ENCODE measurements around the gene PHF21A. TPM values are rescaled to one million over a fixed set of nuclear protein-coding genes. Genes with fewer than 3 reads are reported as not detected.
"Not testable (repeated sequence)": the region's sequence is repeated elsewhere in the genome, so short reads cannot be mapped to it uniquely, and the experiment has no call there.

Gene PHF21A
- total and polyA plus RNA-seq, 2 donors = 24.3 to 36.6 TPM

DNA sequence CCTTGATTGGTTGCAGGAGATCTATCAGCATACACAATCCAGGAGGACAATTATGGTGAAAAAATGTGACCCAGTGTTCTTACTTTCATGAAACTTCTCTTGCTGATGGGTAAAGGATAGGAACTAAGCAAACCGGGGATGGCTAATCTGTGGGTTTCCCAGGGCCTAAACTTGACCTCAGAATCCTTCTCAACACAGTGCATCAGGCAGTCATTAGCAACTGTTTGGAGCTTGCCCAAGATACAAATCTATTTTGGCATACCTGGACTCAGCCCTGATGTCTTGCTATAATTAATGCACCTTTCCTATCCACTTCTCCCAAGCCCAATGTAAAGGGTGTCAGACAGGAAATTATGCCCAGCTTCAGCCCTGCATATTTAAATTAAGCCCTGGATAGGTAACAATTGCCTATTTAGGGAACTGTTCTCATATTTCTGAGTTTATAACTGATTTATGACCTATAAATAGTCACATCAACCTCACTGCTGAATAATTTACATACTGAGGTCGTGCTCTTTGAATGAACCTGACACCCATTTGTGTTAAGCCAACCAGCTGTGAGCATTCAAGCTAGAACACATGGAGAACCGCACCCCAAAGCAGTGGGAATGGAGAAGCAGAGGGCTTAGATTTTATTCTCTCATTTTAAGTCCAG is 9.2 kb upstream of the PHF21A start:
- H3K27ac ChIP-seq (ENCODE audit: low read depth) = no peak overlapping the region
- DNase-seq (ENCODE audit: extremely low spot score) = no peak
- no peak overlapping the region for H3K4me3 ChIP-seq (ENCODE audit: low read depth, low read length)
- 67% methylated on average over 3 of the region's 3 CpGs for WGBS
- no peaks in the 10 kb centered on the region for H3K36me3 ChIP-seq (ENCODE audit: insufficient read depth)
- no peaks in the 10 kb centered on the region for H3K4me1 ChIP-seq (ENCODE audit: insufficient read depth)

DNA sequence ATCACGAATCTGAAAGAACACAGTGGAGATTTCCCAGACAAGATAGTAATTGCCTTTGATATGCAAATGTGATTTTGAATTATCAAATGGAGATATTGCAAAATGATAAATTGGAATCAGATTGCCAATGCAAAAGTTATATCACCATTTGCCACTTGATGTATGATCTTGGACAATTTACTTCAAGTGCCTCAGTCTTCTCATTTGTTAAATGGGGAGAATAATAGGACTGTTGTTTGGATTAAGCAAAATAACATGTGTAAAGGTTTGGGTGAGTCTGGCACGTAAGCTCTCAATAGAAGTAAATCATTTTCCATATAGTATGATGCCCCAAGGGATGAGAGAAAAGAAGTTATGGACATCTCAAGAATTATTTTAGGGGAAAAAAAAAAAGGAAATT is 7.9 kb upstream of the PHF21A start:
- Histone ChIP-seq H3K4me3 (ENCODE audit: low read depth, low read length) (no peak overlapping the region), H3K36me3 (ENCODE audit: insufficient read depth) (no peaks in the 10 kb centered on the region), H3K27ac (ENCODE audit: low read depth) (no peak overlapping the region), H3K4me1 (ENCODE audit: insufficient read depth) (no peaks in the 10 kb centered on the region)
- DNase-seq (ENCODE audit: extremely low spot score) = no peak
- 89% methylated on average over 2 of the region's 2 CpGs for WGBS

DNA sequence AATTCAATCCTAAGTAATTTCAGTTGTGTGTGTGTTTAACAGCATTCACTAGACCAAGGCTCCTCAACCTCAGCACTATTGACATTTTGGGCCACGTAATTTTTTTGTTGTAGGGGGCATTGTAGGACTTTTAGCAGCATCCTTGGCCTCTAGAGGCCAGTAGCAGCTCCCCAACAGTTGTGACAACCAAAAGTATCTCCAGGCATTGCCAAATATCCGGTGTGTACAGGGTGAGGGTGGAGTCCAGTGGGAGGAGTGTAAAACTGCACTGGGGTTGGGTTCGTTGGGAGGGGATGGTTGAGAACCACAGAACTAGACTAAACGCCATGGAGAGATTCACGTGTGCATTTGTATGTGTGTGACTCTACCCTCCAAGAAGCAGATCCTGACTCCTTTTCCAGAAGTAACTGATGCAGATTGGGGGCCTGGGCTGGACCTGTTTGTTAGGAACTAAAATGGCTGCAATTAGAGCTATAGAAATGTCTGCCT is 5.9 kb upstream of the PHF21A start:
- no peak overlapping the region for H3K4me3 ChIP-seq (ENCODE audit: low read depth, low read length)
- no peak overlapping the region for H3K27ac ChIP-seq (ENCODE audit: low read depth)
- H3K4me1 ChIP-seq (ENCODE audit: insufficient read depth) = no peaks in the 10 kb centered on the region
- H3K36me3 ChIP-seq (ENCODE audit: insufficient read depth) = no peaks in the 10 kb centered on the region
- WGBS = 31% methylated on average over 5 of the region's 5 CpGs
- no peak for DNase-seq (ENCODE audit: extremely low spot score)

DNA sequence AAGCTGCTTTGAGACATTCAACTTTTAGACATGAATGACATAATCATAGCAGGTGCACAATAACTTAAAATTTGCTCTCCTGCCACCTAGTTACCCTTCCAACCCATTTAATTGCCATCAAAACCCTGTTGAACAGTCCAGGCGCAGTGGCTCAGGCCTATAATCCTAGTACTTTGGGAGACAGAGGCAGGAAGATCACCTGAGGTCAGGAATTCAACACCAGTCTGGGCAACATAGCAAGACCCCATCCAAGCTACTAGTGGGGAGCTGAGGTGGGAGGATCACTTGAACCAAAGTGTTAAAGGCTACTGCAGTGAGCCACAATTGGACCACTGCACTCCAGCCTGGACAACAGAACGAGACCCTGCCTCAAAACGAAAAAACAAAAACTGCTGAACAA is 4.0 kb upstream of the PHF21A start:
- H3K36me3 ChIP-seq (ENCODE audit: insufficient read depth) = no peaks in the 10 kb centered on the region
- no peak for DNase-seq (ENCODE audit: extremely low spot score)
- no peak overlapping the region for H3K27ac ChIP-seq (ENCODE audit: low read depth)
- 96% methylated on average over 3 of the region's 3 CpGs for whole genome bisulfite sequencing
- H3K4me1 ChIP-seq (ENCODE audit: insufficient read depth) = no peaks in the 10 kb centered on the region
- no peak overlapping the region for H3K4me3 ChIP-seq (ENCODE audit: low read depth, low read length)

DNA sequence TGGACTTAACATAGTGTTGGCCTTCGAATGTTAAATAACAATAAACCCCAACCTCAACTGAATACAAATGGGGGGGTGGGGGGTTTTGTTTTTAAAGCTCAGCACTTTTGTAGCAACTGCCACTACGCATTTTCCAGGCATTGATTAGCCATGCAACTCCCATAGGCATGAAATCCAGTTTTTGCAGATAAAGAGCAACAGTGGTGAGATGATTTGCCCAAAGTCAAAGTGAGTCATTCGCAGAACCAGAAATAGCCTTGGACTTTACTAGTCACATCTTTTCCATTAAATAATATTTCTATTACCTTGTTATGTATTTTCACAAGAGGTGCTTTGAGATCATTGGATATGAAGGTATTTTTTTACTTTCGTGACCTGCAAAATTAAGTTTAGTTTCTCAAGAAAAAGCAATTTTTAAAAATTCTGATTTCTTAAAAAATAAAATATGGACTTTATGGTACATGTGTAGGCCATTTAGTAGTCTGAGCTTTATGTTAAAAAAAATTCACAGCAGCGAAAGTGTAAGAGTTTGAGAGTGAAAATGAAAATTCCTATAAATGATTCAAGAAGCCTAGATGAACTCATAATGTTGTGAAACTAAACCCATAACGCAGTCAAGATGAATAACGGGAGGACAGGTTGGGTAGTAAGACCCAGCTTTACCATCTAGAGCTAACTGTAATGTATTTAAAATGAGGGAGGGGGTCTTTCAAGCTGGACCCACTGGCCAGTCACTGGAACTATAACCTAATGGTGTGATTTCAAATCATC is 1.9 kb upstream of the PHF21A start:
- DNase-seq (ENCODE audit: extremely low spot score) = no peak
- Histone ChIP-seq H3K27ac (ENCODE audit: low read depth) (no peak overlapping the region), H3K4me1 (ENCODE audit: insufficient read depth) (no peaks in the 10 kb centered on the region), H3K36me3 (ENCODE audit: insufficient read depth) (no peaks in the 10 kb centered on the region), H3K4me3 (ENCODE audit: low read depth, low read length) (no peak overlapping the region)
- 56% methylated on average over 7 of the region's 7 CpGs for WGBS

DNA sequence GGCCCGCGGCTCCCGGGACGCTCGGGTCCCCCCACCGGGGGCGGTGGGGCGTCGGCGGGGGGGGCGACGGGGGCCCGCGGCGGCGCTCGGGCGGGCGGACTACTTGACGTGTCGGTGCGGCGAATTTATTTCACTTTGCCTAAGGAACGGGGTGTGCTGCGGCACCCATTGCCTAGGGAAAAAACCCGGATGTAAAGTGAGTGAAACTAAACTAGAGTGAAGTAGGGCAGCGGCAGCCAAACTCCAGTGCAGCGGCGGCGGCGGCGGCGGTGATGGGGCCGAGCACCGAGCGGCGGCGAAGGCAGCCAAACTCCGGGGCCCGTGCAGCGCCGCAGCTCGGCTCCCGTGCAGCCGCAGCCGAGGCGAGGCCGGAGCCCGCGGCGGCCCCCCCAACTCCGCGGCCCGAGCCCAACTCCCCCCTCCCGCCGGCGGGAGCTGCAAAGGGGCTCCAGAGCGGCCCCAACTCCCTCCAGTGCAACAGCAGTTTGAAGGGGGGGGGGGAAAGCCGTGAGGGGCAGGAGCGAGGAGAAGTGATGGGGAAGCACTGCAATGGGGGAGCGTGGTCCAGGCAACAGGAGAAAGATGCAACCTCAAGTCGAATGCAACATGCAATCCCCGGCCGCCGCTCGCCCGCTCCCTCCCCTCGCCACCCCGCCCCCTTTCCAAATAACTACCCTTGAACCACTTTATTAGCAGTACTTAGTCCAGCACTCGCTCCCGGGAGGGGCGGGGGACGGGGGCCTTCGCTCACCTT is 647 bp upstream of the PHF21A start:
- H3K27ac ChIP-seq (ENCODE audit: low read depth) = peak overlapping the region; percentile 87
- DNase-seq (ENCODE audit: extremely low spot score) = peak; percentile 78
- H3K4me3 ChIP-seq (ENCODE audit: low read depth, low read length) = peak overlapping the region; percentile 94
- H3K36me3 ChIP-seq (ENCODE audit: insufficient read depth) = no peaks in the 10 kb centered on the region
- H3K4me1 ChIP-seq (ENCODE audit: insufficient read depth) = no peaks in the 10 kb centered on the region
- under 1% methylated on average over 74 of the region's 74 CpGs for WGBS

DNA sequence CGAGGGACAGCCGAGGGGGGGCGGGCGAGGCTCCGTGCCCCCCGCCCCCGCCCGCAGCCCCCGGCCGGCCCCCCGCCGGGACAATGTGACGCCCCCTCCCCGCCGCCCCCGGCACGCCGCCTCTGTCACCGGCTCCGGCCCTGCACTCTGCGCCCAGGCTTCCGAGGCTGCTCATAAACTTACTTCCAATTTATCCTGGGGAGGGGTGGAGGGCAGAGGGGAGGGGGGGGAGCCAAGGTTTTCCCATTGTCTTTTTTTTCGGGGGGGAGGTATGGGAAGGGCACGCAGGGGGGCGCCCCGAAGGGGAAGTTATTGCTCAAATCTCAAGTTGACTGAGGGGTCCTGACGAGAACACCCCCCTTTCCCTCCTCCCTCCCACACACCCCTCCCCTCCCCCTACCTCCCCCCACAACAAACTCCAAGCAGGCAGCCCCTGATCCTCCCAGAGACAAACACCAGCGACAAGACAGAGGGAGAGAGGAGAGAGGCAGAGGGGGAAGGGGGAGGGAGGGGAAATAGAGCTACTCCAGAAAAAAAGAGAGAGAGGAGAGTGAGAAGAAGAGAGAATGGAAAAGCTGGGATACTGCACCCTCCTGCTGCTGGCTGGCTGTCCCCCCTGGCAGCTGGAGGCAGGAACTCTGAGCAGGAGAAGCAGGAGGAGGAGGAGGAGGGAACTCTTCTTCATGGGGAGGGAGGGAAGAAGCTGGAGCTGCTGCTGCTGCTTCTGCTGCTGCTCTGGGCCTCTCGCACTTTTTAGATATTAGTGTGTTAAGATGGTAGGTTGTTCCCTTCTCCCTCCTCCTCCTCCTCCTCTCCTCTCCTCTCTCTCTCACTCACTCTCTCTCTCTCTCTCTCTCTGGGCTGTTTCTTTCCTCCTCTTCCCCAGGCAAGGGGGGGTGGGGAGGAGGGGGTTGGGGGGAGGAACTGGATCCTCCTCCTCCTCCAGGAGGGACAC is 631 bp downstream of the PHF21A start:
- WGBS = 1% methylated on average over 29 of the region's 29 CpGs
- H3K27ac ChIP-seq (ENCODE audit: low read depth) = peak overlapping the region; percentile 93
- H3K4me1 ChIP-seq (ENCODE audit: insufficient read depth) = no peaks in the 10 kb centered on the region
- H3K4me3 ChIP-seq (ENCODE audit: low read depth, low read length) = peak overlapping the region; percentile 94
- no peaks in the 10 kb centered on the region for H3K36me3 ChIP-seq (ENCODE audit: insufficient read depth)
- DNase-seq (ENCODE audit: extremely low spot score) = peak; percentile 69

DNA sequence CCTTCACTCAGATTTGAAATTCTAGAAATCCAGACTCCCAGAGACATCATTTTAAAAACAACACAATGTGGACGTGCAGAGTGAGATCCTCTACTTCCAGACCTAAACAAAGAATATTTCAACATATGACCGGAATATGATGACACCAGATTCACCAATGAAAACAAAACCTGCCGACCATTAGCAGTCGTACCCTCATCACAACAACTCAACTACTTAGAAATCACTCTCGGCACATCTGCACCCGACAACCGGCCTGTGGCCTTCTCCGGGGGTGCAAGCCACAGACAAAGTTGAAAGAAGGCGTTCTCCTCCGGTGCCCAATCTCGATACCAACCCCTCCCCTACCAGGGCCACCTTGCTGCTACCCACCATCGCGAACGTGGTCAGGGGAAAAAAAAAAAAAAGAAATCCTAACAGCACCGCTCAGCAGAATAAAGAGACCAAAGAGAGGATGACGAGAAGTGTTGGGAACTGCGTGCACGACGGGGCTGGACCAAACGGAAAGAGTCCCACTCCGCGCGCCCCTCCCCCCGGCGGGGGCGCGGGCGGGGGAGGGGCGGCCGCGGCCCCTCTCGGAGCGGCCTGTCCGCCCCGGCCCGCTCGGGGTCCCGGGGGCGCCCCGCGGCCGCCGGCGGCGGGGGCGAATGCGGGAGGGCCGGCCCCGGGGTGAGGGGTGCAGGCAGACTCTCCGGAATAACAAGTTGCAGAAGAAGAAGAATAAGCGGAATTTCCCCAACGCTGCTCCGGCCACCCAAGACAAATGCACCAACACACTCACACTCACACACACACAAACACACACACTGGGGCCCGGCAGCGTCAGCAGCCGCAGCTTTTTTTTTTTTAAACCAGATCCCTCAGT is 1.7 kb downstream of the PHF21A start:
- no peaks in the 10 kb centered on the region for H3K36me3 ChIP-seq (ENCODE audit: insufficient read depth)
- DNase-seq (ENCODE audit: extremely low spot score) = peak; percentile 31
- peak overlapping the region; percentile 84 for H3K27ac ChIP-seq (ENCODE audit: low read depth)
- no peaks in the 10 kb centered on the region for H3K4me1 ChIP-seq (ENCODE audit: insufficient read depth)
- under 1% methylated on average over 56 of the region's 56 CpGs for WGBS
- H3K4me3 ChIP-seq (ENCODE audit: low read depth, low read length) = peak overlapping the region; percentile 94

DNA sequence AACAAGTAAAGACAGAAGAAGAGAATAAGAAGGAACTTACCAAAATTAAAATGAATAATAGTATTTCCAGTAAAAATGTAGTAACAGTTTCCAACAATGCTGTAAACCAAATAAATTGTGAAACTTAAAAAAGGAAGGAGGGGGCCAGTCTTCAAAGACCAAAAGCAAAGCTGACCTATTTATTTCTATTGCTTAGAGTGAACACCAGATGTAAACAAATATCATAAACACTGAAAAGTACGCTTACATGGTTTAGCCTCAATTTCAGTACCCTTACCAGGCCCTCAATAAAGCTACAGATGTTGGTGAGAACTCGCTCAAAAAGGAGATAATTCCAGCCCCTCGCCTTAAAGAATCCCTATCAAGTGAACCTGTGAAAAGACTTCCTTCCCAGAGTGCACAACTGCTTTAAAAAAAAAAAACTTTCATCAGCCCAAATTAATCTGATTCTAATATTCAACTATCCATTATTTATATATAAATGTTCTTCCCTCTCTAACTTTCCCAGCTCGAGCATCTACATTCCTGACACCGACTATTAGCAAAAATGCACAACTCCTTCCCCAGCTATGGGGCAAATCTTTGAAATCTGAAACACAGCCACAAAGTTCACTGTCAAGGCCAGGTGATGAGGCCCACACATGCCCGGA is 2.4 kb downstream of the PHF21A start:
- H3K4me1 ChIP-seq (ENCODE audit: insufficient read depth) = no peaks in the 10 kb centered on the region
- DNase-seq (ENCODE audit: extremely low spot score) = no peak
- H3K4me3 ChIP-seq (ENCODE audit: low read depth, low read length) = peak overlapping the region; percentile 94
- H3K27ac ChIP-seq (ENCODE audit: low read depth) = peak overlapping the region; percentile 84
- H3K36me3 ChIP-seq (ENCODE audit: insufficient read depth) = no peaks in the 10 kb centered on the region
- 23% methylated on average over 6 of the region's 6 CpGs for WGBS

DNA sequence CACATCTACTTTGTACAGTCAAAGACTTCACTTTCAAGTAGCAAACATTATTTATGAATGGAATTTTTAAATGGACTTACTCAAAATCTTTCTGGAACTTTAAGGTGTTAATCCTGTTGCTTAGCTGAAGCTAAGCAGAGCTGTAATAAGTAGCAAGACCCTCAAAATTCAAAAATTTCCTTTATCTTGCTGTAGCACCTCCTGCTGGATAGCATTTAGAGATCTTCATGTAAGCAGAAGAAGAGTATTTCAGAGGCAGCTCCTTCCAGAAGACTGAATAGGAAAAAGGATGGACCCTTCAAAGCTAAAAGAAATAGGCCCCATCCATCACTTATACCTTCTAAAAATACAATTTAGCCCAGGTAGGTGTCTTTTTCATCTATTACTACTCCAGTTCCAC is 3.4 kb downstream of the PHF21A start:
- no peak overlapping the region for H3K27ac ChIP-seq (ENCODE audit: low read depth)
- DNase-seq (ENCODE audit: extremely low spot score) = no peak
- H3K36me3 ChIP-seq (ENCODE audit: insufficient read depth) = no peaks in the 10 kb centered on the region
- H3K4me1 ChIP-seq (ENCODE audit: insufficient read depth) = no peaks in the 10 kb centered on the region
- H3K4me3 ChIP-seq (ENCODE audit: low read depth, low read length) = no peak overlapping the region

DNA sequence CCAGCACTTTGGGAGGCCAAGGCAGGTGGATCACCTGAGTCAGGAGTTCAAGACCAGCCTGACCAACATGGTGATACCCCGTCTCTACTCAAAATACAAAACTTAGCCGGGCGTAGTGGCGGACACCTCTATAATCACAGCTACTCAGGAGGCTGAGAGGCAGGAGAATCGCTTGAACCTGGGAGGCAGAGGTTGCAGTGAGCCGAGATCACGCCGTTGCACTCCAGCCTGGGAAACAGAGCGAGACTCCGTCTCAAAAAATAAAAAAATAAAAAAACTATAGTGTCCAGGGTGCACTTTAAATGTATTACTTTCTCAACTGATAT is 4.6 kb downstream of the PHF21A start:
- not testable (repeated sequence) for H3K27ac ChIP-seq (ENCODE audit: low read depth); H3K4me1 ChIP-seq (ENCODE audit: insufficient read depth); H3K36me3 ChIP-seq (ENCODE audit: insufficient read depth); DNase-seq (ENCODE audit: extremely low spot score); H3K4me3 ChIP-seq (ENCODE audit: low read depth, low read length)
- 90% methylated on average over 10 of the region's 10 CpGs for WGBS

Data from urinary bladder (tissue), 4 donors.